HepG2 (cell line): ENCODE measurements around the gene TBXAS1. TPM values are rescaled to one million over a fixed set of nuclear protein-coding genes. Genes with fewer than 3 reads are reported as not detected.

Experiments used
- CREB1 ChIP-seq, 2 experiments: fragments of 450-650 bp in 1 of 2; IDR thresholded peaks; 2 replicates each; pipeline ENCODE4 v1.6.1; 2016 to 2017; ENCODE audit warnings: control low read depth in 1 of 2, mild to moderate bottlenecking in 1 of 2, missing compliant biosample characterization in 1 of 2, missing genetic modification characterization in 1 of 2
- EP300 ChIP-seq, 3 experiments: sonication (generic) in 1 of 3; formaldehyde crosslinking in 1 of 3; IDR thresholded peaks; 2 replicates each; pipeline versions ENCODE4 v1.5.1 to v1.6.1; 2011 to 2020; ENCODE audit warnings: low read depth in 2 of 3, low read length in 2 of 3, borderline replicate concordance in 1 of 3, improper control_type of control experiment in 1 of 3, mild to moderate bottlenecking in 1 of 3, missing genetic modification reagents in 1 of 3, moderate library complexity in 1 of 3
- ESRRA ChIP-seq: sonication (generic); formaldehyde crosslinking; IDR thresholded peaks from 2 replicates; pipeline ENCODE4 v1.5.1; 2020; ENCODE audit warnings: mild to moderate bottlenecking, low read depth, missing genetic modification reagents
- ETV6 ChIP-seq: sonication (generic); formaldehyde crosslinking; conservative IDR thresholded peaks from 2 replicates; pipeline ENCODE4 v1.4.0; 2020; ENCODE audit warnings: missing genetic modification reagents
- FOXP1 ChIP-seq, 2 experiments: fragments of 450-650 bp in 1 of 2; IDR thresholded peaks; 2 replicates each; pipeline ENCODE4 v1.6.1; 2017 to 2018; ENCODE audit warnings: antibody characterized with exemption in 1 of 2
- GATAD2A ChIP-seq: IDR thresholded peaks from 2 replicates; pipeline ENCODE4 v1.6.1; 2016
- RARG ChIP-seq: sonication (generic); formaldehyde crosslinking; IDR thresholded peaks from 2 replicates; pipeline ENCODE4 v1.4.0; 2020; ENCODE audit warnings: low read depth, mild to moderate bottlenecking, missing genetic modification reagents
- SAP130 ChIP-seq: IDR thresholded peaks from 2 replicates; pipeline ENCODE4 v1.6.1; 2016; ENCODE audit warnings: low read depth
- SCMH1 ChIP-seq: sonication (generic); formaldehyde crosslinking; IDR thresholded peaks from 2 replicates; pipeline ENCODE4 v1.9.0; 2021; ENCODE audit warnings: missing genetic modification reagents, mild to moderate bottlenecking, borderline replicate concordance
- SMARCE1 ChIP-seq: fragments of 450-650 bp; IDR thresholded peaks from 2 replicates; pipeline ENCODE4 v1.6.1; 2017; ENCODE audit warnings: borderline replicate concordance
- SOX5 ChIP-seq: IDR thresholded peaks from 2 replicates; pipeline ENCODE4 v1.6.1; 2016; ENCODE audit warnings: borderline replicate concordance
- SOX6 ChIP-seq, 2 experiments: fragments of 450-650 bp in 1 of 2; sonication (generic) in 1 of 2; formaldehyde crosslinking in 1 of 2; IDR thresholded peaks; 2 replicates each; pipeline versions ENCODE4 v1.4.0 to v1.6.1; 2017 to 2020; ENCODE audit warnings: antibody characterized with exemption in 1 of 2, mild to moderate bottlenecking in 1 of 2, missing genetic modification reagents in 1 of 2
- ZNF7 ChIP-seq: IDR thresholded peaks from 2 replicates; pipeline ENCODE4 v1.6.1; 2016; ENCODE audit warnings: missing biosample characterization, missing genetic modification reagents
- polyA plus RNA-seq, 8 experiments: library from polyadenylated mRNA; depleted of rRNA in 3 of 8; stranded (reverse) in 7 of 8; unstranded in 1 of 8; fragments of >200 nt; fragmentation: Illumina TruSeq in 4 of 8; extraction: Trizol in 4 of 8; gene quantifications; 2 replicates each; pipeline versions ENCODE4 v1.2.1 to v1.2.3, GENCODE V29; 2011 to 2016; ENCODE audit warnings: low read depth in 4 of 8, missing spikeins in 1 of 8, mixed read lengths in 1 of 8; ENCODE audit not compliant: insufficient read depth in 1 of 8
- total RNA-seq, 5 experiments: library from RNA; depleted of rRNA; stranded (reverse); fragments of >200 nt; fragmentation: Illumina TruSeq; extraction: Trizol; gene quantifications; 2 replicates each; pipeline ENCODE4 v1.2.3, GENCODE V29; 2016; ENCODE audit warnings: low read depth in 1 of 5
- TF ChIP-seq, protein P1 (sequence below): sonication (generic); formaldehyde crosslinking; IDR thresholded peaks from 2 replicates; pipeline ENCODE4 v1.9.0; 2021; ENCODE audit warnings: missing genetic modification reagents, mild to moderate bottlenecking, borderline replicate concordance
- TF ChIP-seq, protein P2 (sequence below): sonication (generic); formaldehyde crosslinking; IDR thresholded peaks from 2 replicates; pipeline ENCODE4 v1.5.1; 2020; ENCODE audit warnings: missing genetic modification reagents, mild to moderate bottlenecking, borderline replicate concordance
- TF ChIP-seq, protein P3 (sequence below): sonication (generic); formaldehyde crosslinking; IDR thresholded peaks from 2 replicates; pipeline ENCODE4 v1.4.0; 2020; ENCODE audit warnings: missing genetic modification reagents
- TF ChIP-seq, protein P4 (sequence below): sonication (generic); formaldehyde crosslinking; IDR thresholded peaks from 2 replicates; pipeline ENCODE4 v1.4.0; 2020; ENCODE audit warnings: missing genetic modification reagents, low read depth, mild to moderate bottlenecking, borderline replicate concordance
- TF ChIP-seq, protein P5 (sequence below): IDR thresholded peaks from 2 replicates; pipeline ENCODE4 v1.6.1; 2018; ENCODE audit warnings: missing genetic modification reagents
- TF ChIP-seq, protein P6 (sequence below): sonication (generic); formaldehyde crosslinking; IDR thresholded peaks from 2 replicates; pipeline ENCODE4 v1.5.1; 2020; ENCODE audit warnings: mild to moderate bottlenecking, missing genetic modification reagents

Gene TBXAS1
- total and polyA plus RNA-seq, 2 of the 13 experiments (the other 11 are each of a cell fraction or from before 2014, with no cell fraction given): 4.0 to 4.9 TPM

DNA sequence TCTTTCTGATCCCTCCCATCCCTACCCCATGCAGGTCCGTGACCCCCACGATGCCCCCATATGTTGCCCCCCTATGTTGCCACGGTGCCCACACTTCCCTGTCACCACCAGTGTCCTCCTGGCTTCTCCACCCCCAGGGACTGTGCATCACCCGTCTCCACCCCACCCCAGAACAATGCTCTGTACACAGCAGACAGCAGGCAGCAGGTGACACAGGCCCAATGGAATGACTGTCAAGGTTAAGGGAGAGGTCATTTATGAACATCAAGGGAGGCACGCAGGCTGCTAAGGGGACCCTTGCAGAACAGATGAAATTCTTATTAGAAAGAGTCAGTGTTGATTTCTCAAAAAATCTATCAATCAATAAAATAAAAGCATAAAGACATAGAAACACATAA, 162.2 kb downstream of the TBXAS1 start (continued):
- TF ChIP-seq, protein P1, sequence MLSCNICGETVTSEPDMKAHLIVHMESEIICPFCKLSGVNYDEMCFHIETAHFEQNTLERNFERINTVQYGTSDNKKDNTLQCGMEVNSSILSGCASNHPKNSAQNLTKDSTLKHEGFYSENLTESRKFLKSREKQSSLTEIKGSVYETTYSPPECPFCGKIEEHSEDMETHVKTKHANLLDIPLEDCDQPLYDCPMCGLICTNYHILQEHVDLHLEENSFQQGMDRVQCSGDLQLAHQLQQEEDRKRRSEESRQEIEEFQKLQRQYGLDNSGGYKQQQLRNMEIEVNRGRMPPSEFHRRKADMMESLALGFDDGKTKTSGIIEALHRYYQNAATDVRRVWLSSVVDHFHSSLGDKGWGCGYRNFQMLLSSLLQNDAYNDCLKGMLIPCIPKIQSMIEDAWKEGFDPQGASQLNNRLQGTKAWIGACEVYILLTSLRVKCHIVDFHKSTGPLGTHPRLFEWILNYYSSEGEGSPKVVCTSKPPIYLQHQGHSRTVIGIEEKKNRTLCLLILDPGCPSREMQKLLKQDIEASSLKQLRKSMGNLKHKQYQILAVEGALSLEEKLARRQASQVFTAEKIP: no peak
- TF ChIP-seq SOX5 (CRISPR knock-in tag): peak; percentile 89
- TF ChIP-seq SAP130: 0 out of 2 replicates have a peak, but pooled peaks have one; percentile 25
- TF ChIP-seq, protein P2, sequence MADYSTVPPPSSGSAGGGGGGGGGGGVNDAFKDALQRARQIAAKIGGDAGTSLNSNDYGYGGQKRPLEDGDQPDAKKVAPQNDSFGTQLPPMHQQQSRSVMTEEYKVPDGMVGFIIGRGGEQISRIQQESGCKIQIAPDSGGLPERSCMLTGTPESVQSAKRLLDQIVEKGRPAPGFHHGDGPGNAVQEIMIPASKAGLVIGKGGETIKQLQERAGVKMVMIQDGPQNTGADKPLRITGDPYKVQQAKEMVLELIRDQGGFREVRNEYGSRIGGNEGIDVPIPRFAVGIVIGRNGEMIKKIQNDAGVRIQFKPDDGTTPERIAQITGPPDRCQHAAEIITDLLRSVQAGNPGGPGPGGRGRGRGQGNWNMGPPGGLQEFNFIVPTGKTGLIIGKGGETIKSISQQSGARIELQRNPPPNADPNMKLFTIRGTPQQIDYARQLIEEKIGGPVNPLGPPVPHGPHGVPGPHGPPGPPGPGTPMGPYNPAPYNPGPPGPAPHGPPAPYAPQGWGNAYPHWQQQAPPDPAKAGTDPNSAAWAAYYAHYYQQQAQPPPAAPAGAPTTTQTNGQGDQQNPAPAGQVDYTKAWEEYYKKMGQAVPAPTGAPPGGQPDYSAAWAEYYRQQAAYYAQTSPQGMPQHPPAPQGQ: no peak
- TF ChIP-seq, protein P3, sequence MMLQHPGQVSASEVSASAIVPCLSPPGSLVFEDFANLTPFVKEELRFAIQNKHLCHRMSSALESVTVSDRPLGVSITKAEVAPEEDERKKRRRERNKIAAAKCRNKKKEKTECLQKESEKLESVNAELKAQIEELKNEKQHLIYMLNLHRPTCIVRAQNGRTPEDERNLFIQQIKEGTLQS (CRISPR knock-in tag): peak; percentile 78; the same call in 1 of the 2 replicates
- 0 out of 4 replicates have a peak, but pooled peaks of 1 of the 2 experiments have one; percentile 27 for TF ChIP-seq EP300 (IDR thresholded peaks at IDR 0.05; ENCODE audit: low read depth in 2 of 2, low read length in 2 of 2)
- TF ChIP-seq EP300 (CRISPR knock-in tag; IDR thresholded peaks at IDR 0.05; ENCODE audit: borderline replicate concordance): no peak
- peak; percentile 75 for TF ChIP-seq ESRRA (CRISPR knock-in tag)
- no peak for TF ChIP-seq SOX6 (IDR thresholded peaks at IDR 0.05)
- peak; percentile 57 for TF ChIP-seq SOX6 (CRISPR knock-in tag; IDR thresholded peaks at IDR 0.05)
- TF ChIP-seq, protein P4, sequence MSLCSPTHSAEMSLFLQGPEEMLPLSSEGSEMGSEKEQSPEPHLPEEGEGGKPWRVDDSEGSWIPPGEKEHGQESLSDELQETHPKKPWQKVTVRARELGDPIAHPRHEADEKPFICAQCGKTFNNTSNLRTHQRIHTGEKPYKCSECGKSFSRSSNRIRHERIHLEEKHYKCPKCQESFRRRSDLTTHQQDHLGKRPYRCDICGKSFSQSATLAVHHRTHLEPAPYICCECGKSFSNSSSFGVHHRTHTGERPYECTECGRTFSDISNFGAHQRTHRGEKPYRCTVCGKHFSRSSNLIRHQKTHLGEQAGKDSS (CRISPR knock-in tag): peak; percentile 58; the same call in 1 of the 2 replicates
- peak; percentile 48; the same call in 1 of the 2 replicates for TF ChIP-seq GATAD2A (CRISPR knock-in tag)
- TF ChIP-seq, protein P5, sequence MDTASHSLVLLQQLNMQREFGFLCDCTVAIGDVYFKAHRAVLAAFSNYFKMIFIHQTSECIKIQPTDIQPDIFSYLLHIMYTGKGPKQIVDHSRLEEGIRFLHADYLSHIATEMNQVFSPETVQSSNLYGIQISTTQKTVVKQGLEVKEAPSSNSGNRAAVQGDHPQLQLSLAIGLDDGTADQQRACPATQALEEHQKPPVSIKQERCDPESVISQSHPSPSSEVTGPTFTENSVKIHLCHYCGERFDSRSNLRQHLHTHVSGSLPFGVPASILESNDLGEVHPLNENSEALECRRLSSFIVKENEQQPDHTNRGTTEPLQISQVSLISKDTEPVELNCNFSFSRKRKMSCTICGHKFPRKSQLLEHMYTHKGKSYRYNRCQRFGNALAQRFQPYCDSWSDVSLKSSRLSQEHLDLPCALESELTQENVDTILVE: no peak
- TF ChIP-seq ETV6 (CRISPR knock-in tag): no peak
- TF ChIP-seq RARG (CRISPR knock-in tag): no peak
- TF ChIP-seq, protein P6, sequence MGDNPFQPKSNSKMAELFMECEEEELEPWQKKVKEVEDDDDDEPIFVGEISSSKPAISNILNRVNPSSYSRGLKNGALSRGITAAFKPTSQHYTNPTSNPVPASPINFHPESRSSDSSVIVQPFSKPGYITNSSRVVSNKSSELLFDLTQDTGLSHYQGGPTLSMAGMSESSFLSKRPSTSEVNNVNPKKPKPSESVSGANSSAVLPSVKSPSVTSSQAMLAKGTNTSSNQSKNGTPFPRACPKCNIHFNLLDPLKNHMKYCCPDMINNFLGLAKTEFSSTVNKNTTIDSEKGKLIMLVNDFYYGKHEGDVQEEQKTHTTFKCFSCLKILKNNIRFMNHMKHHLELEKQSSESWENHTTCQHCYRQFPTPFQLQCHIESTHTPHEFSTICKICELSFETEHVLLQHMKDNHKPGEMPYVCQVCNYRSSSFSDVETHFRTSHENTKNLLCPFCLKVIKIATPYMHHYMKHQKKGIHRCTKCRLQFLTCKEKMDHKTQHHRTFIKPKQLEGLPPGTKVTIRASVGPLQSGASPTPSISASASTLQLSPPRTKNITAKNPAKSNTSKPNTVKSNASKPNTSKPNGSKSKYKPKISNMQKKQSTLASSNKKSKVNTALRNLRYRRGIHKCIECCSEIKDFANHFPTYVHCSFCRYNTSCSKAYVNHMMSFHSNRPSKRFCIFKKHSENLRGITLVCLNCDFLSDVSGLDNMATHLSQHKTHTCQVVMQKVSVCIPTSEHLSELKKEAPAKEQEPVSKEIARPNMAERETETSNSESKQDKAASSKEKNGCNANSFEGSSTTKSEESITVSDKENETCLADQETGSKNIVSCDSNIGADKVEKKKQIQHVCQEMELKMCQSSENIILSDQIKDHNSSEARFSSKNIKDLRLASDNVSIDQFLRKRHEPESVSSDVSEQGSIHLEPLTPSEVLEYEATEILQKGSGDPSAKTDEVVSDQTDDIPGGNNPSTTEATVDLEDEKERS (CRISPR knock-in tag): no peak
- TF ChIP-seq SMARCE1: no peak
- TF ChIP-seq SCMH1 (CRISPR knock-in tag): no peak
- TF ChIP-seq ZNF7 (CRISPR knock-in tag): no peak
- no peak for TF ChIP-seq FOXP1 (IDR thresholded peaks at IDR 0.05)
- peak; percentile 37; the same call in 1 of the 2 replicates for TF ChIP-seq FOXP1 (CRISPR knock-in tag; IDR thresholded peaks at IDR 0.05)
- TF ChIP-seq CREB1 (IDR thresholded peaks at IDR 0.05): no peak
- no peak for TF ChIP-seq CREB1 (CRISPR knock-in tag; IDR thresholded peaks at IDR 0.05)
